ENCODE measurements around the gene UBE2J2. TPM values are rescaled to one million over a fixed set of nuclear protein-coding genes. Genes with fewer than 3 reads are reported as not detected.

The UBE2J2 gene
- polyA plus RNA-seq, 2 of the 4 experiments (the other 2 are of a cell fraction) = 21.2 to 36.2 TPM

DNA sequence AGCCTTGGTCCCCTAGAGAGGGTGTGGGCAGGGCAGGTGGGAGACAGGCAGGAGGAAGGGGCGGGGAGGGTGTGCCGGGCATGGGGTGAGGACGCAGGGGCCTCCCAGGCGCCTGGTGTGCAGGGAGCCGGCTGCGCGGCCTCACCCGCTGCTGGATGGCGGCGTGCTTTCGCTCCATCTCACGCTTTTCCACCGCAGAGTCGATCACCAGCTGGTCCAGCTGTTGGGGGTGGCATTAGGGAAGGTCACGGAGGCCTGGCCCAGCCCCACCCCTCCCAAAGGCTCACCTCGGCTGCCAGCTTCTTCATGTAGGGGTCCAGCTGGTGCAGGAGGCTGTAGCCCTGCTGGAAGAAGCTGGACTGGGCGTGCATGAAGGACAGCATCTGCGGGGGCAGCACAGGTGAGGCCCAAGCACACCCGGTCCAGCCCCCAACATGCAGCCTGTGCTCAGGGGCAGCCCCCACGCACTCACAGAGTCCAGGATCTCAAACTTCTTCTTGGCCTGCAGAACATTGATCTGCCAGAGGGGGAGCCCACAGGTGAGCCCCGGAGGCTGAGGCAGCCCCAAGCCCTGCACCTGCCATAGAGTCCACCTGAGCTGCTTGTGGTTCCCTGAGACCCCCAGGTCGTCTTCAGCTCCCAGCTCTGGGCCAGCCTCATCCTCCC, 26.2 kb upstream of the UBE2J2 start:
- FAIRE-seq = no peak
- 79% methylated on average over 20 of the region's 22 CpGs for WGBS (ENCODE audit: missing lambda C conversion rate)
- POLR2A ChIA-PET = no interaction called here

DNA sequence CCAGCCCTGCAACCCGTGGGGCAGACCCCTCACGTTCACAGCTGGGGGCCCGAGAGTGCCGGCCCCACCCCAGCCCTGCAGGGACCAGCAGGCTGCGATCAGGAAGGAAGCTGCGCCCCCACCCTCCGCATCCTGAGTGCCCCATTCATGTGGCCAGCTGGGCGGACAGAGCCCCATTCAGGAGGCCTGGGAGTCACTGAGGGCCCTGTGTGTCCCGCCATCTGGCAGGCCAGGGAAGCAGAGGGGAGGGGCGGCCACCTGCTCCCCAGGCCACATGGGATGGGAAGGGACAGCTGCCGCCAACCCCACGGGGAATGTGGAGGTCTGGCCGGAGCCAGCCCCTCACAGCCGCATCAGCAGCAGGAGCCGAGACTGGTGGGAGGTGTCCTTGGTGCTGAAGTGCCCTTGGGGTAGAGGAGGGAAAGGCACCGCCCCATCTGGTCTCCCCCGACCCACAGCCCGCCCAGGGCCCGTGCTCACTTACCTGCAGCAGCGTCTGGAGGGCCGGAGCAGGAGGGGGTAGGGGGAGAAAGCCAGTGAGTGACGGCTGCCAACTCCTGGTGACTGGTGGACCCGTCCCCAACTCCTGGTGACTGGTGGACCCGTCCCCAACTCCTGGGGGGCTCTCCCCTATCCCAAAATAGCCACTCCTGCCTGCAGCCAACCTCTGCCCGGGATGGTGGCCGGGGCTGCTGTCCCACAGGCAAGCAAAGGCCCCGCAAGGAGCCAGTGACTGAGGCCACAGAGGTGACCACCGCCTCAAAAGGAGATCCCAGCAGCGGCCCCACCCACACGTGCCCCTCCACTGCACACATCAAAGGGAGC, 25.4 kb upstream of the UBE2J2 start:
- CTCF ChIA-PET = interaction anchor here (1.0 to 2.8 kb wide), 3 partner anchors 8 to 235 kb away, joined by 3 to 18 read pairs (median 9); no protein-coding TSS in a partner anchor

More for the DNA sequence above, 26.2 kb upstream of the UBE2J2 start:
- TF ChIP-seq HOXB5 (CRISPR knock-in tag; IDR thresholded peaks at IDR 0.05) (no peak), BCL3 (IDR thresholded peaks at IDR 0.05) (no peak), NPAS2 (CRISPR knock-in tag; IDR thresholded peaks at IDR 0.05; ENCODE audit: borderline replicate concordance) (no peak), ESRRA (IDR thresholded peaks at IDR 0.05; ENCODE audit: borderline replicate concordance, low read length) (no peak), HEYL (CRISPR knock-in tag; IDR thresholded peaks at IDR 0.05) (no peak), REST (IDR thresholded peaks at IDR 0.05) (no peak), HOXB13 (CRISPR knock-in tag; IDR thresholded peaks at IDR 0.05; ENCODE audit: low read depth) (no peak), CBX2 (IDR thresholded peaks at IDR 0.05; ENCODE audit: borderline replicate concordance, low read depth) (no peak), EP300 (IDR thresholded peaks at IDR 0.05) (no peak), RCOR1 (IDR thresholded peaks at IDR 0.05; ENCODE audit: low read depth, low read length) (no peak), KDM1A (IDR thresholded peaks at IDR 0.05; ENCODE audit: low read depth) (no peak), CHD2 (IDR thresholded peaks at IDR 0.05; ENCODE audit: low read length, partially characterized antibody) (no peak)
- Histone ChIP-seq H3K27ac (no peak overlapping the region), H3K9me3 (no peaks in the 10 kb centered on the region), H3K4me3 (no peak overlapping the region), H3K4me1 (peaks cover 10% of the 10 kb centered on the region), H3K4me2 (no peak overlapping the region)
- CTCF ChIA-PET = interaction anchor here (0.6 to 2.8 kb wide), 4 partner anchors 9 to 394 kb away, joined by 3 to 18 read pairs (median 6); no protein-coding TSS in a partner anchor
- DNase-seq (ENCODE audit: low read depth in 1 of 2, low spot score in 1 of 2) (no peak), ATAC-seq (peak; percentile 40 to 60; a peak in 3 of 6 replicates)

More for the DNA sequence above, 25.4 kb upstream of the UBE2J2 start:
- TF ChIP-seq HES2 (IDR thresholded peaks at IDR 0.05) (no peak), REST (IDR thresholded peaks at IDR 0.05) (peak; percentile 79)
- no peak for ATAC-seq
- Histone ChIP-seq H3K4me2 (no peak overlapping the region), H3K4me3 (no peak overlapping the region), H3K9me3 (no peaks in the 10 kb centered on the region), H3K4me1 (peaks cover 2% of the 10 kb centered on the region; the same call in 2 of the 3 replicates), H3K27ac (no peak overlapping the region)
- POLR2A ChIA-PET = no interaction called here
- no peak for DNase-seq (ENCODE audit: low read depth in 1 of 2, low spot score in 1 of 2)
- 91% methylated on average over 13 of the region's 30 CpGs for WGBS (ENCODE audit: missing lambda C conversion rate)
- FAIRE-seq = no peak
